ES-I3 (cell line): ENCODE data around the gene BLACAT1.

ENCODE experiments used
- H3K36me3 ChIP-seq: 2 replicates; pipeline ENCODE4 v1.6.1; 2013; ENCODE audit warnings: mild to moderate bottlenecking, low read length, control low read depth, moderate library complexity; ENCODE audit not compliant: insufficient read depth
- H3K4me1 ChIP-seq: 2 replicates; pipeline ENCODE4 v1.6.1; 2013; ENCODE audit warnings: mild to moderate bottlenecking, control low read depth, low read length; ENCODE audit not compliant: insufficient read depth
- H3K9ac ChIP-seq: 2 replicates; pipeline ENCODE4 v1.6.1; 2013; ENCODE audit warnings: low read depth, mild to moderate bottlenecking, low read length, moderate library complexity
- H3K9me3 ChIP-seq: 2 replicates; pipeline ENCODE4 v1.6.1; 2013; ENCODE audit warnings: mild to moderate bottlenecking, low read length, moderate library complexity; ENCODE audit not compliant: control insufficient read depth, insufficient read depth

Gene BLACAT1

DNA sequence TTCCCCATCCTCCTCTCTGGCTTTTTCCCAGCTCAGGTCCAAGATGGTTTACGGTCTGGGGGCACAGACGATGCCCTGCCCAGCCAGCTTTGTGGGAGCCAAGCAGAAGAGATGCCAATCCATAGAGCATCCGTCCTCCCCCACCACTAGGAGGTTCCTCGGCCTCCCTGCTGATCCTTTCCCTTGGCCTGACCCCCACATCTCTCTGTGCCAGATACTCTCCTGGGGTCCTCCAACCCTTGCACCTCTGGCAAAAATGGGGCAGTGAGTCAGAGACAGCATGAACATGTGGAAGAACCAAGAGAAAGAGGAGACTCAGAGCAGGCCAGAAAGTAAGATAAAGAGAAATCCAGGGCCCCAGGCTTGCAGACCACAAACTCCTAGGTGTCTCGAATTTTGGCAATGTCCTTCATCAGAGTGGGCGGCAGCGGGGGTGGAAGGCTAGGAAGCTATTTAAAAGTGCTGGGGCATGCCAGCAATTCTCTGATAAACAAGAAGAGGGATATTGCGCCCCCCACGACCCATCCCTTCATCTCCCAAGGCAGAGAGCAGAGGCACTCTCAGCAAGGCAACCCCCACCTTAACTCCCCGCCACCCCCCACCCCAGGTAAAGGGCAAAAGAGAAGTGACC, 11.4 kb downstream of the BLACAT1 start:
- Histone ChIP-seq H3K4me1 (peaks cover 86% of the 10 kb centered on the region), H3K9ac (0 out of 2 replicates have a peak overlapping the region, but pooled peaks have one; percentile 17), H3K9me3 (no peaks in the 10 kb centered on the region), H3K36me3 (no peaks in the 10 kb centered on the region)

DNA sequence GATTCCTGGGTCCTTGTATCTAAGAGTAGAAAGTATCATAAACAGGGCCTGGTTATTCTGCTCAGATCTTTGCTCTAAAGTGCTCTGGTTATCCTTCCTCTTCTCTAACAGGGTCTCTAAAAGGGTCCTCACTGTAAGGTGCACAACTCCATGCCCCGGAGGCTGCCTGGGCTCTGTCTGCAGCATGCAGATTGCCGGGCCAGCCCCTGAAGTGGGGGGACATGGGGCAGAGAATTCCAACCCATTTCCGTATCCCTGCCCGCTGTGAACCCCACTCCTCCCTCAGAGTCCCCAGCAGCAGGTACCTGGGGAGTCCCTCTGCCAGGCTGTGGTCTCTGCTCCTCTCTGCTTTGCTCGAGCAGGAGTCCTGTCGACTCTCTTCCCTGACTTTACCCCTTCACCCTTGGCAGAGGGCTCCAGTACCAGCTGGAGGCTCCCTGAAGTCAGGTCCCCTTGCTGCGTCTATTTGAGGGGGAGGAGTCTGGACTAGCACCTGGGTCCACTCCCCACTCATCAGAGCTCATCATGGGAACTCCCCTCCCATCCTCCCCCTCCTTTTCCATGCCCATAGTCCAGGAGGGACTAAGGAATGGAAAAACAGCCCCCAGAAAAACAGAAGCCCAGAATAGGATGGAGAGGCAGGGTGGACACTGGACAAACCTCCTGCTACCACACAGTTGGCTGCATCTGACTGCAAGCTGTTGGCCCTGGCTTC, 12.1 kb downstream of the BLACAT1 start:
- Histone ChIP-seq H3K9ac (no peak overlapping the region), H3K4me1 (peaks cover 82% of the 10 kb centered on the region), H3K9me3 (no peaks in the 10 kb centered on the region), H3K36me3 (no peaks in the 10 kb centered on the region)

DNA sequence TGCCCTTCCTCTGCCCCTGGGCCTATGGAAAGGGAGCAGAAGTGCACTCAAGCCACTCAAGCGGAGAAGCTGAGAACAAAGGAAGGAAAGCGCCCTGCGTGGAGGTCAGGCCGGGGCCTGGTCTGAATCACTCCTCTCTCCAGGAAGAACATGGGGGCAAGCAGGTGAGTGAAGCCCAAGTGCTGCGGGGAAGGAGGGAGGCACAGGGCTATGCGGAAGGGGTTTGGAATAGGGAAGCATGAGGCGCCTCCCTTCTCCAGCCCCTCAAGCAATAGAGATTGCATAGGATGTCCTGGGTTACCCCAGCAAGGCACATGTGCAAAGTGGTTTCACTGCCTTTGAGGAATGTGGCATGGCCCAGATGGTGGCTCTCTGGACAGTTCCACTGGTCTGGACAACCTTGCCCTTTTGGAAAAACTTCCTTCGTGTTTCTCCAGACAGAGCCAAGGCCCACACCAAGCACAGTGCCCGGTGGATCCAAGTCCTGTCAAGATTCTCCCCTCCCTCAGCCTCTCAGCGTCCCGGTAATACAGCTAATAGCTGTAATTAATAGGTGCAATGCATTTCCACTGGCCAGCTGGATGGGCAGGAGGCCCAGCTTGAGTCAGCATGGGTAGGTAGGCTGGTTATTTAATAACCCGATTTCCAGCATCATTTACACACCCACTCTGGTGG, 13.7 kb downstream of the BLACAT1 start:
- Histone ChIP-seq H3K36me3 (no peaks in the 10 kb centered on the region), H3K4me1 (peaks cover 74% of the 10 kb centered on the region), H3K9ac (no peak overlapping the region), H3K9me3 (no peaks in the 10 kb centered on the region)

DNA sequence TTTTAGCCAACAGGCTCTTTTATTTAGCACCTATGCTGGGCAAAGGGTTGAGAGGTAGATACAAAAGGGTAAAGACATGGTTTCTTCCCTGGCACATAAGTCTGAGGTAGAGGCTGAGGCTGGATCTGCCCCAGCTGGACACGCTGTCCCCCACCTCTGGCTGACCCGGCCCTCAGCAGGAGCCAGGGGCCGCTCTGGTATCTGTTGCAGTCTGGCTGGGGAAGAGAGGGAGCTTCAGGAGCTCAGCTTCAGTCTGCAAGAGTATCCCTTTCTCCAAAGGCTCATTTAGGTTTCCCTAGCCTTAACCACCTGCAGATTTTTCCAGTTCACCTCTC, 14.2 kb downstream of the BLACAT1 start:
- H3K9me3 ChIP-seq, result no peaks in the 10 kb centered on the region
- H3K4me1 ChIP-seq, result peaks cover 70% of the 10 kb centered on the region
- no peak overlapping the region for H3K9ac ChIP-seq

DNA sequence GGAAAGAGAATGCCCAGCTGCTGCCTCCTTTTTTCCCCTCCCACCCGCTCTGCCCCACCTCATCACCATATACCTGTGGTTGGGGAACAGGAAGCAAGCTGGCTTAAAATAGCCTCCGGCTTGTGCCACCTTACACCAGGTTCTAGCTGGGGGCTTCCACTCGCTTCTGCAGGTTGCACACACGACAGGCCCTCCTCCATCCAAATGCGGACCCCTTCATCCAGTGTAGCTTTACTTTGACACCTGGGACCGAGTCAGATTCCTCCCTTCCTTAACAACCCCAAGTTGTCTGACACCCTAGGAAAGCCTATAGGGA, 14.6 kb downstream of the BLACAT1 start:
- H3K9ac ChIP-seq, result no peak overlapping the region
- H3K4me1 ChIP-seq, result peaks cover 71% of the 10 kb centered on the region
- H3K36me3 ChIP-seq, result no peaks in the 10 kb centered on the region
- no peaks in the 10 kb centered on the region for H3K9me3 ChIP-seq

More for the DNA sequence above, 14.2 kb downstream of the BLACAT1 start:
- no peaks in the 10 kb centered on the region for H3K36me3 ChIP-seq

DNA sequence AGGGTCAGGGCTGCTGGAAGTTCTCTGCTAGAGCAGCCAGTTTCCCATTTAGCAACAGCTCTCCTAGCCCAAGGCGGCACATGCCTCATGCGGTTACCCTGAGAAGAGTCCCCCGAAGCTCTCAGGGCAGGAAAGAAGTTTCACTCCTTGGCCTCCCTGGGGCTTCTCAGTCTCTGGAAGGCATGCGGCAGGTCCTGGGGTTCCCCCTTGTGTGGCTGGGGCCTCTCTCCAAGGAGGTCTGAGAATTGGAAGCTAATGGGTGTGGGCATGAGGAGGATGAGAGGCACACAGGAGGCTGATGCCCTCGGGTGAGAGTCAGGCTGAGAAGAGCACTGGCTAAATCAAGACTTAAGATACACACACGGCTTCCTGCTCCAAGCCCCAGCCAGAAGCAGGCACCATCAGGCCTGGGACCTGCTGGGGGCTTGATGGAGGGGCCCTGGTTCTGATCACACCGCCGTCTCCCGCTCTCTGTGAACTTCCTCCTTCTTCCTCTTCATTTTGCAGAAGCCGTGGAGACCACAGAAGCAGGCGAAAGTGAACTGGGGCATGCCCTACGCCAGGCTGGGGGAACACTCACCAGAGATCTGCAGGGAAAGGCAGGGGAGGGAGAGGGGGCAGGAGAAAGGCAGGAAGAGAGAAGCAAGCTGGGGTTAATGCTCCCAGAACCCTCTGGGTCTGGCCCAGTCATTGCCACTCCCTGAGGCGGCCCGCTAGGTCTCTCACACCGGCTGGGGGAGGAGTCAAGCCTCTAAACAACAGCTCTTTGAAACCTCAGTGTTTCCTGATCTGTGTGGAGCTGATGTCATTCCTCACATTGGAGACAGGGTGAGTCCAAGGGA, 15.1 kb downstream of the BLACAT1 start:
- Histone ChIP-seq H3K9me3 (no peaks in the 10 kb centered on the region), H3K36me3 (no peaks in the 10 kb centered on the region), H3K9ac (no peak overlapping the region), H3K4me1 (peaks cover 65% of the 10 kb centered on the region)

DNA sequence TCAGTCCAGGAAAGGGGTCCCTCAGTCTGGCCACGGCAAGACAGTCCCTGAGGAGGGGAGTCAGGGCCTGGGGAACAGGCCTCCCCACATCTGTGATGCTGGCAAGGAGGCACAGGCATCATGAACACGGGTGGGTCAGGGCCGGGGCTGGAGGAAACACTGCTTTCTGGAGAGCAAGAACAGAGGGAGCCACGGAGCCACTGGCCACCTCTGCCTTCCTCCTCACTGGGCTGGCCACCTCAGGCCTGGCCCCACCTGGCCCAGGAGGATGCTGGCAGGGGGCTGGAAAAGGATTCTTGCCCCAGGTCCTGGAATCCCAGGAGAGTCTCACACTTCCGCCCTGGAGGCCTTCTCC, 15.7 kb downstream of the BLACAT1 start:
- Histone ChIP-seq H3K36me3 (no peaks in the 10 kb centered on the region), H3K9ac (no peak overlapping the region), H3K9me3 (no peaks in the 10 kb centered on the region), H3K4me1 (peaks cover 59% of the 10 kb centered on the region)

DNA sequence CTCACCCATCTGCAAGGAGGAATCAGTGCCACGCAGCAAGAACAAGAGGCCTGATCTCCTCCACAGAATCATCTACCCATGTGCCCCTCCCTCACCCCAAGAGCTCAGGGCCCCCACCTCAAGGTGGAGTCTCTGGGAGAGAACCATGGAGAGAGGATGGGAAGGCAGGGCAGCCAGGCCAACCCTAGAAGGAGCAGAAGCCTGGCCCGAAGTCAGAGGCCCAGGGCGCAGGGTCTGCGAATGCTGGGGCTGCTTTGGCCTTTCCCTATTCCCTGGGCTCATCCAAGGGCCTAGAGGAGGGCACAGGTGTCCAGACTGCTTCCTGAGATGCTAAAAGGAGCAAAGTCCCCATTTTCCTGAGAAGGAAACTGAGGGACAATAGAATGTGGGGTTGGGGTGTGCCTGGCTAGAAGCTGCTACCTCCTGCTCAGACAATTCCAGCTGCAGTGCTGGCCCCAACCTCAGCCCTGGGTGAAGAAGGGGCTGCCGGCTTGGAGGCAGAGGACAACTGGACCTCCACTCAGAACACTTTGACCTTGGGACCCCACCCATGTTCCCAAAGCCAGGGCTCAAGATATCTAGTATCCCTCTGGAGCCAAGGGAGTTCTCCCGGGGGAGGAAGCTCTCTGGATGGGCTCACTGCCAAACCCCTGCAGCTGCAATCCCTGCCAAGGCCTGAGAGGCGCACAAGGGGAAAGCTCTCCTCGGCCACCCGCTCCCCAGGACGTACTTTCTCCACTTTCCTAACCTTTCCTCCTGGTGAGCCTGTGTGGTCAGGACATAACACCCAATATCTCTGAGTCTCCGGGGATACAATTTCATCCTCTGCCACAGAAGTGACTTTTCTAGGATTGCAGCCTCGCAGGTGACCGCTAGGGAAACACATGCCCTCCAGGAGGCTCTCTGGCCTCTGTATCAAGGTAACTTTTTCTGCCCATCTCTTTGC, 17.4 kb downstream of the BLACAT1 start:
- Histone ChIP-seq H3K36me3 (no peaks in the 10 kb centered on the region), H3K9me3 (no peaks in the 10 kb centered on the region), H3K4me1 (peaks cover 48% of the 10 kb centered on the region), H3K9ac (no peak overlapping the region)

DNA sequence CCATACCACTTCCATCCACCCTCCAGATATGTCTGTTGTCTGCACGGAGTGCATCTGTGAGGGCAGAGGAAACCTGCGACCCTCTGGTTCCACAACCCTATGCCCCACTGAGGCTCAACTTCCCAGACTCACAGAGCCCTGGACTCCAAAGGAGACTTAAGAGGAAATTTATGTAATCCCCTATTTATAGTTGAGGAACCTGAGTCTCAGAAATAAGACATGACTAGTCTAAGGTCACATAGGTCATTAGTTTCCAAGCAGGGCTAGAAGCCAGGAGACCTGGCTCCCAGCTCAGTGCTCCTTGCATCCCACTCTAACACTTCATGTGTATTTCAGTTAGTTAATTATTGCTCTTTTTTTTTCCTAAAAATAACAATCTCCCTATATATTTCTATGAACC, 18.3 kb downstream of the BLACAT1 start:
- H3K9me3 ChIP-seq, result no peaks in the 10 kb centered on the region
- H3K9ac ChIP-seq, result no peak overlapping the region
- peaks cover 40% of the 10 kb centered on the region for H3K4me1 ChIP-seq
- no peaks in the 10 kb centered on the region for H3K36me3 ChIP-seq

DNA sequence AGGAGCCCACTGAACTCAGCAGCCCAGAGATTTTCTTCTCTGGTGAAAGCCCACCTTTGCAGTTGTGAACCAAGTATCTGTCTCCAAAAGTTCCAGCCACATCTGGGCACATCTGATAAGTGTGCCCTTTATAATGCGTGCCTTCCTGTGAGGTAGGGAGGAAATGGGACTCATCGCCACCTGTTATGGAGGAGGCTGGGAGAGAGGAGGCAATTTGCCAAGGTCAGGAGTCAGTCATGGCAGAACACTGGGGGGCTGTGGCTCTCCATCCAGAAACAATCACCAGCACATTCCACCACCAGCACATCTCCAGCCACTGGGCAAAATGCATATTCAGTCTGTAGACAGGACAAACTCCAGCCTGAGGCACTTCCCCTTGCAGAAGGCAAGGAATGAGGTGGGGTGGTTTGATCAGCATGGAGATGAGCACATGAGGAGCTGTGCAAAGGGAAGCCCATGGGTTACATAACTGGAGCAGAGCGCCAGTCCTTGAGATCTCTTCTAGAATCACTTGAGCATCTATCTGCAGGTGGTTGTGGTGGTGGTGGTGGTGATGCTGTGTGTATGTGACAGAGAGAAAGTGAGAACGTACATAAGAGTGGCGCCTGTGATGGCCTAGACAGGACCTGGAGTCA, 19.0 kb downstream of the BLACAT1 start:
- H3K4me1 ChIP-seq, result peaks cover 34% of the 10 kb centered on the region
- H3K9ac ChIP-seq, result no peak overlapping the region
- no peaks in the 10 kb centered on the region for H3K9me3 ChIP-seq
- H3K36me3 ChIP-seq, result no peaks in the 10 kb centered on the region

DNA sequence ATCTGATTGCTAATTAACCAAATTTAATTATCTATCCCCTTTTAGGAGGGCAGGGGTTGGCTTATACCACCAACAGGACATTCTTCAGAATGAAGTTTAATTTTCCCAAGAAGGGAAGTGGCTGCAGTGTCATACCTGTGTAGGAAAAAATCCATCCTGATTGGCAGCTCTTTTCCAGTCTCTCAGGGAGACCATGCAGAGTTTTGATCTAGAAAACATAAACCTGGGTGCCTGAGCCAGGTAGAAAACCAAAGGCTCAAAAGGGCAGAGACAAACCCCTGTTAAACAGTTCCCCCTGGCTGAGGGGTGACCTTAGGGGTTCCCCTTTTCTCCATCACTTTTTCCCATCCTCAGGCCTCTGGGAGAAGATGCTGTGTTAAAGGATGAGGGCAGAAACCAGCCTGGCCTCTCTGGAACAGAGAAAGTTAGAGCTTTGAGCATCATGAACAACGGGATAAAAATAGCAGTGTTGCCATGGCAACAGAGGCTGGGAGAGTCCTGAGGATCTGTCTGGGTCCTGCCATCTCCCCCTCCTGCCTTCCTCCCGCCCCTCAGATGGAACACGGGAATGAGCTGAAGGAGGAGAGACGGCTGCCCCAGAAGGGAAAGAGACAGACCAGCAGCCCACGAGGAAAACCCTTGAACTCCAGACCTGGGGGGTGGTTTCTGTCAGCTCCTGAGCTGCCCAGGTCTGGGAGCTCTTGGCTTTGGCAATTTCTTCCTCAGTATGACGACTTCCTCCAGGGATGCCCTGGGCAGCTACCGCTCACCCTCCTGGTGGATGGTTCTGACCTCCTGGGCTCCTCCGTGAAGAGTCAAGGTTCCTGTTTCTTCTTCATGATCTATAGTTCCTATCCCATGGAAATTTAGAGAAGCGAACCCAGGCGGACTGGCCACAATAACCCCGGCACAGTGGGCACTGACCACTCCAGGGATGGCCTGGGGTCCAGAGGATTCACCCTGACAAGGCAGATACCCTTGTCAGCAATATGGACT, 20.0 kb downstream of the BLACAT1 start:
- H3K36me3 ChIP-seq, result no peaks in the 10 kb centered on the region
- H3K9me3 ChIP-seq, result no peaks in the 10 kb centered on the region
- no peak overlapping the region for H3K9ac ChIP-seq
- peaks cover 29% of the 10 kb centered on the region for H3K4me1 ChIP-seq

DNA sequence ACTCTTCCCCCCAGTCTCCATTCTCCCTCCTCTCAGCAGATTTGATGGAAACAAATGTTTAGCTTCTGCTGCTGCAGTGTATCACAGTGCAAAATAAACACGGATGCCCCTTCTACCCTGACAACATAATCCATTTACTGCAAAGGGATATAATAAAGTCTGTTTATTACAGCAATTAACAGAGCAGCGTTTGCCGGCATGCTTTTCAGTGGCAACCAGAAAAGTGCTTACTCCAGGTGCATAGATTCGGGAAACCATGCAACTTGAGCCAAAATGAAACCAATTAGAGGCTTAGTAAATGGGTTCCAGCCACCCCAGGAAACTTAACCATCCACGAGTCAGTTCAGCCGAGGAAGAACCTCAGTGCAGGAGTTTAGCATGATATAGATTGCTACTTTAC, 21.1 kb downstream of the BLACAT1 start:
- no peak overlapping the region for H3K9ac ChIP-seq
- no peaks in the 10 kb centered on the region for H3K9me3 ChIP-seq
- no peaks in the 10 kb centered on the region for H3K36me3 ChIP-seq
- H3K4me1 ChIP-seq, result peaks cover 18% of the 10 kb centered on the region
